Sigmoid colon (tissue), 4 donors: ENCODE measurements around the gene CAMK2N2.

Experiments used
- EP300 ChIP-seq, 4 donors: sonication (generic); formaldehyde crosslinking; IDR thresholded peaks; one replicate each; pipeline ENCODE4 v1.6.1; 2017; ENCODE audit warnings: antibody characterized with exemption in 4 of 4
- POLR2A ChIP-seq, 2 donors: fragments of 450-650 bp; IDR thresholded peaks; one replicate each; pipeline ENCODE4 v1.6.1; 2016; ENCODE audit warnings: antibody characterized with exemption in 2 of 2, mild to moderate bottlenecking in 2 of 2, moderate library complexity in 2 of 2
- POLR2AphosphoS5 ChIP-seq, 4 donors: sonication (generic); formaldehyde crosslinking; IDR thresholded peaks; one replicate each; pipeline ENCODE4 v1.6.1; 2017; ENCODE audit warnings: antibody characterized with exemption in 4 of 4
- TF ChIP-seq, protein P1 (sequence below), 4 experiments: fragments of 450-650 bp in 3 of 4; fragments of 200-600 bp in 1 of 4; IDR thresholded peaks; one replicate each; pipeline ENCODE4 v1.5.1; 2016 to 2019; ENCODE audit warnings: antibody characterized with exemption in 4 of 4, mild to moderate bottlenecking in 3 of 4, moderate library complexity in 2 of 4

DNA sequence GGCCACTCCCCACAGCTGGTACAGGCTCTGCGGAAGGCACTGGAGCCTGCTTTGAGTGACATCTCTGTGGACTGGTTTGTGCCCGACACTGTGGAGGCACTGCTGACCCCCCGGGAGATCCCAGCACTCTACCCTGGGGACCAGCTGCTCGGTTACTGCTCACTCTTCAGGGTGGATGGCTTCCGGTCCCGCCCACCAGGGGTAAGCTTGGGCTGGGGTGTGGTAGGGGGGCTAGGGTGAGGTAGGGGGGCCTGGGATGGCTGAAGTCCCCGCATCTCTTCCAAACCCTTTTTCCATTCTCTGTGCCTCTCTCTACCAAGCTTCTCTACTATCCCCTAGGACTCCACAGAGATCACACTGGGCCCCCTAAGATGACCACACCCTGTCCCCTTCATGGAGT is 24.1 kb downstream of the CAMK2N2 start:
- TF ChIP-seq, protein P1, sequence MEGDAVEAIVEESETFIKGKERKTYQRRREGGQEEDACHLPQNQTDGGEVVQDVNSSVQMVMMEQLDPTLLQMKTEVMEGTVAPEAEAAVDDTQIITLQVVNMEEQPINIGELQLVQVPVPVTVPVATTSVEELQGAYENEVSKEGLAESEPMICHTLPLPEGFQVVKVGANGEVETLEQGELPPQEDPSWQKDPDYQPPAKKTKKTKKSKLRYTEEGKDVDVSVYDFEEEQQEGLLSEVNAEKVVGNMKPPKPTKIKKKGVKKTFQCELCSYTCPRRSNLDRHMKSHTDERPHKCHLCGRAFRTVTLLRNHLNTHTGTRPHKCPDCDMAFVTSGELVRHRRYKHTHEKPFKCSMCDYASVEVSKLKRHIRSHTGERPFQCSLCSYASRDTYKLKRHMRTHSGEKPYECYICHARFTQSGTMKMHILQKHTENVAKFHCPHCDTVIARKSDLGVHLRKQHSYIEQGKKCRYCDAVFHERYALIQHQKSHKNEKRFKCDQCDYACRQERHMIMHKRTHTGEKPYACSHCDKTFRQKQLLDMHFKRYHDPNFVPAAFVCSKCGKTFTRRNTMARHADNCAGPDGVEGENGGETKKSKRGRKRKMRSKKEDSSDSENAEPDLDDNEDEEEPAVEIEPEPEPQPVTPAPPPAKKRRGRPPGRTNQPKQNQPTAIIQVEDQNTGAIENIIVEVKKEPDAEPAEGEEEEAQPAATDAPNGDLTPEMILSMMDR (IDR thresholded peaks at IDR 0.05): no peak
- no peak for TF ChIP-seq POLR2A (IDR thresholded peaks at IDR 0.05)
- no peak for TF ChIP-seq POLR2AphosphoS5 (IDR thresholded peaks at IDR 0.05)
- TF ChIP-seq EP300 (IDR thresholded peaks at IDR 0.05): no peak
